HK-2 (cell line): ENCODE data around the gene ZNF398.

Experiments
- DNase-seq: peaks from one replicate; pipeline ENCODE4 v3.0.0-alpha.2; 2018; ENCODE audit not compliant: unreplicated experiment

ZNF398 gene

DNA sequence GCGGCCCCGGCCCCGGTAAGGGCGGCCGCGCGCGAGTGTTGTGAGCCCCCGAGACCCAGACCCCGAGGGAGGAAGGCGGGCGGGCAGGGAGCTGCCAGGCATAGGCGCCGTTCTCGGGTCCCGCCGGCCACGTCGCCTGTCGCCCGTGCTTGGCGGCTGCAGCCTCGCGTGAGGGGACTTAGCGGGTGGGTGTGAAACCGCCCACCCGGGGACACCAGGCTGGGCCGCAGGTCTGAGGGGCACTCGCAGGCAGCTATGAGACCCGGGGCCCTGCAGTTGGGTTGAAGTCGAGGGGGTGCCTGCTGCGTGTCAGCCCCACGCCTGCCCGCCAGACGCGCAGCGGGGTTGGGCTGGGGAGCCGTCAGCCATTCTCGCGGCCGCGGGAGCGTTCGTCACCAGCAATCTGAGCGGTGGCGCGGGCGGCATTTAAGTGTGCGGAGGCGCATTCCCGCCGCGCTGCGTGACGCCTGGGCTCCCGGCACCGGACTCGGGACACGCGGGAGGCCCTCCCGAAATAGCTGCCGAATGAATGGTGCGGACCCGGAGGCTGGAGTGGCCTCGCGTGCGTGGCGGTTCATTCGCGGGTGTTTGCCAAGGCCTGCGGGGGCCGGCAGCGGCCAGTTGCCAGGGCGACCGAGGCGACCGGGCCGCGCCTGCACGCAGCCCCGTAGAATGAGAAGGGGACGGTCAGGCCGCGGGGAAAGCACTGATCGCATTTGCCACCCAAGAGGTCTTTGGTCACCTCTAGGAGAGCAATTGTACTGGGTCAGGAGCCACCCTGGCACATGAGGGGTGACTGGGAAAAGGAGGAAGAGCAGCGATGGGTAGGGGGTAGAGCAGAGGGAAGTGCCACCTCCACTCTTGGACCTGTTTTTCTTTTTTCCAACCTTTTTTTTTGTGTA is 750 bp downstream of the ZNF398 start:
- DNase-seq: peak; percentile 71

- no peak for DNase-seq
Measured at GRCh38 chr7:149150981-149151380, 3.7 kb downstream of the ZNF398 start.

- DNase-seq: no peak
Measured at GRCh38 chr7:149153346-149153745, 6.1 kb downstream of the ZNF398 start.

DNA sequence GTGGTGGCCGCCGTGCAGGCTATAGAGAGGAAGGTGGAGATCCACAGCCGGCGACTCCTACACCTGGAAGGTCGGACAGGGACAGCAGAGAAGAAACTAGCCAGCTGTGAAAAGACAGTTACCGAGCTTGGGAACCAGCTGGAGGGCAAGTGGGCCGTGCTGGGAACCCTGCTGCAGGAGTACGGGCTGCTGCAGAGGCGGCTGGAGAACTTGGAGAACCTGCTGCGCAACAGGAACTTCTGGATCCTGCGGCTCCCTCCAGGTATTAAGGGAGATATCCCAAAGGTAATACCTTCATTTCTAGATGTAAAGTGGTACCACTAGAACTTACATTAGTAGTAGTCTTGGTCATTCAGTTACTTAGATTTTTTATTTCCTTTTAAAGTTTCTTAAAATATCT is 6.8 kb downstream of the ZNF398 start:
- no peak for DNase-seq

DNA sequence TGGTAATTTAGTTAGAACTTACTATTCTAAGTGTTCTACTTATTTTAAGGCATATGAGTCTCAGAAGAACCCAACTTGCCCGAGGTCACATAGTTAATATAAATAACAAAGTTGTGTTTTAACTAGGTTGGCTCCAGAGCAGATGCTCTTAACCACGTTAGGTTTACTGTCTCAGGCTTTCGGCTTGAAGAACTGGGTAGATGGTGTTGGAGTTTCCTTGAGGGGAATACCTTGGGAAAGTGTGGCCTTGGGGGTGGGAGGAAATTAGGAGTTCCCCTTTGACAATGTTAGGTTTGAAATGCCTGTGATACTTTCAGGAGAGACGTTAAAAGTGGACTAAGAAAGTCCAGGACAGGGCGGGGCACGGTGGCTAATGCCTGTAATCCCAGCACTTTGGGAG is 9.6 kb downstream of the ZNF398 start:
- DNase-seq: no peak

GRCh38 chr7:149161241-149161848 is 14.1 kb downstream of the ZNF398 start:
- DNase-seq: peak; percentile 22

- no peak for DNase-seq
Measured at GRCh38 chr7:149166142-149166541, 18.9 kb downstream of the ZNF398 start.

- no peak for DNase-seq
Measured at GRCh38 chr7:149166630-149167352, 19.5 kb downstream of the ZNF398 start.

GRCh38 chr7:149171892-149172533 is 24.8 kb downstream of the ZNF398 start:
- peak; percentile 48 for DNase-seq

DNA sequence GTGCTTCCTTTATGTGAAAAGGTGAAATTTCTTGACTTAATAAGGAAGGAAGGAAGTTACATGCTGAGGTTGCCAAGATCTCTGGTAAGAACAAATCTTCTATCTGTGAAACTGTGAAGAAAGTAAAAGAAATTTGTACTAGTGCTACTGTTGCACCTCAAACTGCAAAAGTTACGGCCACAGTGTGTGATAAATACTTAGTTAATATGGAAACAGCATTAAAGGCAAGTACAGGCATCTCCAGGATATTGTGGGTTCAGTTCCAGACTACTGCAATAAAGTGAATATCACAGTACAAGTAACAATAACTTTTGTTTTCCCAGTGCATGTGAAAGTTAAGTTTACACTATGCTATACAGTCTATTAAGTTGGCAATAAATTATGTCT is 25.3 kb downstream of the ZNF398 start:
- no peak for DNase-seq

GRCh38 chr7:149175150-149175549 is 27.9 kb downstream of the ZNF398 start:
- DNase-seq: no peak

- DNase-seq: no peak
Measured at GRCh38 chr7:149179241-149179640, 32.0 kb downstream of the ZNF398 start.

GRCh38 chr7:149180722-149181449 is 33.6 kb downstream of the ZNF398 start:
- no peak for DNase-seq

DNA sequence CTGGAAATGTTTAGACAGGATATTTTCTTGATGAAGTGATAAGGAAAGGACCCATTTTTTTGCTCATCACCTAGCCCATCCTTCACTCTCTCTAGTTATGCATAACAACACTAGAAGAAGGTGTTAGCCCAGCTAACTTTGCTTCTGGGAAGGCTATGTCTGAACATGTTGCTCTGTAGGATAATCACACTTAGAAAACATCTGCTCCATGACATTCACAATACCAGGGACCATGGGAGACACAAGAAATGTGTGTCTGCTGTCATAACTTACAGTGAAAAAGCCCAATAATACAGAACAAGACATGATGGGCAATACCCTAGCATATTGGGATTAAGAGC is 34.2 kb downstream of the ZNF398 start:
- no peak for DNase-seq

GRCh38 chr7:149184274-149184673 is 37.0 kb downstream of the ZNF398 start:
- no peak for DNase-seq

- DNase-seq: no peak
Measured at GRCh38 chr7:149188213-149188612, 41.0 kb downstream of the ZNF398 start.

- DNase-seq: no peak
Measured at GRCh38 chr7:149188637-149189259, 41.5 kb downstream of the ZNF398 start.

DNA sequence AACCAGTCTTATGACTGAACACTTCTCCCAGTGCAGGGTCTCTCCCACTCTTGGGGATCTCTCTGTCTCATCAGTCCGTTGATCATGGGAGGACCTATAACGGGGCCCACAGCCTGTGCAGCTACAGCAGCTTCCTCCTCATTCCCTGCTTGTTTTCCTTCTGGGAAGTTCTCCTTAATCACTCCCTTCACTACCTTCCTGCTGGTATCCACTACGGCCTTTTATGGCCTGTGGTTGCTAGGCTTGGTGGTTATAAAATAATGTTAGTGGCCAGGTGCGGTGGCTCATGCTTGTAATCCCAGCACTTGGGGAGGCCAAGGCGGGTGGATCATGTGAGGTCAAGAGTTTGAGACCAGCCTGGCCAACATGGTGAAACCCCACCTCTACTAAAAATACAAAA is 44.6 kb downstream of the ZNF398 start:
- no peak for DNase-seq

- DNase-seq: no peak
Measured at GRCh38 chr7:149194799-149195179, 47.5 kb downstream of the ZNF398 start.

- peak; percentile 92 for DNase-seq
Measured at GRCh38 chr7:149195180-149196150, 48.2 kb downstream of the ZNF398 start, which contains the start of gene ZNF282. TSS of gene ZNF282 (plus strand) at chr7:149195546. CDS start at chr7:149195590, 44 bp downstream.
